Kasumi-1 (cell line): Measurements from ENCODE around the gene FPGS.
"Not testable (repeated sequence)": the region's sequence is repeated elsewhere in the genome, so short reads cannot be mapped to it uniquely, and the experiment has no call there.

ENCODE experiments used
- DNase-seq, 2 experiments: peaks; one replicate each; lab custom pipeline; 2025; lab: John Stamatoyannopoulos, UW

Gene FPGS

GRCh38 chr9:127802576-127803443 lies at the start of gene FPGS:
Gene FPGS (plus strand): TSS chr9:127802882. CDS start chr9:127802925, 43 bp downstream.
- DNase-seq = peak; percentile 83 to 86

- no peak for DNase-seq
Measured at GRCh38 chr9:127753148-127753547, 49.5 kb upstream of the FPGS start.

- DNase-seq = no peak
Measured at GRCh38 chr9:127753622-127754021, 49.1 kb upstream of the FPGS start.

- DNase-seq = no peak
Measured at GRCh38 chr9:127754099-127755060, 48.3 kb upstream of the FPGS start.

GRCh38 chr9:127755061-127756060 lies 47.3 kb upstream of the FPGS start:
- DNase-seq = no peak

- DNase-seq = no peak
Measured at GRCh38 chr9:127756233-127756632, 46.4 kb upstream of the FPGS start.

DNA sequence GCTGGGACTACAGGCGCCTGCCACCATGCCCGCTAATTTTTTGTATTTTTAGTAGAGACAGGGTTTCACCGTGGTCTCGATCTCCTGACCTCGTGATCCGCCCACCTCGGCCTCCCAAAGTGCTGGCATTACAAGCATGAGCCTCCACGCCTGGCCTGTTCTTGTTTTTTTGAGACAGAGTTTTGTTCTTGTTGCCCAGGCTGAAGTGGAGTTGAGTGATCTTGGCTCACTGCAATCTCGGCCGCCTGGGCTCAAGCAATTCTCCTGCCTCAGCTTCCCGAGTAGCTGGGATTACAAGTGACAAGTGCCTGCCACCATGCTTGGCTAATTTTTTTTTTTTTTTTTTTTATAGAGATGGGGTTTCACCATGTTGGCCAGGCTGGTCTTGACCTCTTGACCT lies 45.9 kb upstream of the FPGS start:
- DNase-seq = not testable (repeated sequence)

- DNase-seq = no peak
Measured at GRCh38 chr9:127758843-127759242, 43.8 kb upstream of the FPGS start.

DNA sequence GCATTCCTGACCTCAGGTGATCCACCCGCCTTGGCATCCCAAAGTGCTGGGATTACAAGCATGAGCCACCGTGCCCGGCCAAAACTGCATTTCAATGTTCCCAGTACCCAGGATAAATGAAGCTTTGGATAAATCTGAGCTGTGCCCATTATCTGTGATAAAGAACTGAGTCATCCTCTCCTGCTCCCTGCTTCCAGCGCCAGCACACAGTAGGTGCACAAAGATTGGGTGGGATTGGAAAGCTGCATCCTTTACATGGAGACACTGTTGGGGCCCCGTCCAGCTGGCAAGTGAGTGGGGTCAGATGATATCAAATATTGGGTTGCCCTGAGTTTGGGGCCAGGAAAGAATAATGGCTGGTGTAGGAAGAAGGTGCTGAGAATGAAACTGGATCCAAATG lies 41.6 kb upstream of the FPGS start:
- no peak for DNase-seq

DNA sequence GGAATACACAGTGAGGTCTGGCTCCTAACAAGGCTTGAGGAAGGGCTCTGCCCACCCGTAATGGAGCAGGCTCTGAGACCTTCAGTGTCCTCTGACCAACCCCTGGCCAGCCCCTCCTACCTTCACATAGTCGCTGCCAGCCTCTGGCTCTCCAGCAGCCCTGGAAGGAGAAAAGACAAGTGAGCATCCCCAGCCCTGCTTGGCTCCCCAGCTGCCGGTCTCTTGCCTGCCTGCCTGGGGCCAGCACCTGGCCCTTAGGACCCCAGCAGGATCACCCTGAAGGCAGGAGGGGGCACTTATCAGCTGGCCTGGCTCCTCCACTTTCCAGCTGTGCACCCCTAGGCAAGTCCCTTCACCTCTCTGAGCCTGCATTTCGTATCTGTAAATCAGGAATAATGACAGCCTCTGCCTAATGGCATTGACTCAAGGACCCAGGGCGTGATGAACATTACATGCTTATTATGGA lies 41.2 kb upstream of the FPGS start:
- no peak for DNase-seq

DNA sequence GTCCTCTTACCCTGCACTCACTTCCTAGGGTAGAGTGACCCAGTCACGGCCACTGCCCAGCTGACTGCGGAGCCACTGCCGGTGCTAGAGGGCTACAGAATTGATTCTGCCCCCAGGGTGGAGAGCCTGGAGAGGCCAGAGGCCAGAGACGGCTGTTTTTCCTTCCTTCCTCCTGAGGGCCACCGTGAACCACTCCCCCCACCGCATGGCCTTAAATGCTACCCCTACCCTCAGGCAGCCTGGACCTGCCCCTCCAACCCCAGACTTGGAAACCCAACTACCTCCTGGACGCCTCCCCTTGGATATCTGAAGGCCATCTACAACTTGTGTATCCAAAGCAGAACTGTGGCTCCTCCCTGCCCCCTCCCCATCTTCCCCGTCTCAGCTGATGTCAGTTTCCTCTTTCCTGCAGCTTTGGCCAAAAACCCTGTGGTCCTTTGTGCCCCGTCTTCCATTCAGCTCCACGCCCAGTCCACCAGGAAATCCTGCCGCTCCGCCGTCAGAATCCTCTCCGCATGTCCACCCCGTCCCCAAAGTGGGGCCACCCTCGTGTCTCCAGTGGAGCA lies 40.5 kb upstream of the FPGS start:
- DNase-seq = peak; percentile 22 to 23

GRCh38 chr9:127763918-127764384 lies 38.7 kb upstream of the FPGS start:
- peak in 1 of 2 experiments; percentile 12 for DNase-seq

GRCh38 chr9:127765418-127765817 lies 37.3 kb upstream of the FPGS start:
- no peak for DNase-seq

DNA sequence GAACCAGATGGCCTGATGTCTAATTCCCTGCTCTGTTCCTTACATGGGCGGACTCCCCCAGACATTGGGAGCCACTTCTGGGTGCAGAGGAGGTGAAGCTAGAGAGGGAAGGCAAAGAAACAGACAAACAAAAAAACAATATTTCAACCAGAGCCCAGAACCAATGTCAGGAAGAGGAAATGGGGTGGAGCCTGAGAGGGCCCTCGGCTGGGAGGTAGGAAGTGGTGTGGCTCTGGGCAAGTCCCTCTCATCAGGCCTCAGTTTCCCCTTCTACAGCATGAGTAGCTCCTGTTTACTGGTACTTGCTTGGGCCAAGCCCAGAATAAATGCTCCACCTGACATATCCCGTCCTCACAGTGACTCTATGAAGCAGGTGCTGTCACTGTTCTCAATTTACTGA lies 35.3 kb upstream of the FPGS start:
- no peak for DNase-seq

- no peak for DNase-seq
Measured at GRCh38 chr9:127767909-127768331, 34.8 kb upstream of the FPGS start.

DNA sequence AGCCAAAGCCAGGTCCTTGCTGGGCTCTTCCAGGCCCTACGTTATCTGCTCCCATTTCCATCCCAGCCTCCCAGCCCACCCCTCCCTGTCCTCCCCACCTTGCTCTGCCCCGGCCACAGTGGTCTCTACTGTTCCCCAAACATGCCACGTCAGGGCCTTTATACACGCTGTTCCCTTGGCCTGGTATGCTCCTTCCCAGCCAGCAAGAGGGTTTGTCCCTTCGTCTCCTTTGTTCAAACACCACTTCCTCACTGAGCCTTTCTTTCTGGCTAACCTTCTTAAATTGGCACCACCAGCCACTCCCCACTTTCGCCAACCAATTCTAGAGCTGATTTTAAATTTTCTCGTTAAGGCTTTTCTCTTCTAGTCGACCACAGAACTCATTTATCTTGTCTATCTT lies 34.0 kb upstream of the FPGS start:
- no peak for DNase-seq

- DNase-seq = no peak
Measured at GRCh38 chr9:127769101-127769500, 33.6 kb upstream of the FPGS start.

- DNase-seq = peak; percentile 36 to 64
Measured at GRCh38 chr9:127769929-127770582, 32.6 kb upstream of the FPGS start.

DNA sequence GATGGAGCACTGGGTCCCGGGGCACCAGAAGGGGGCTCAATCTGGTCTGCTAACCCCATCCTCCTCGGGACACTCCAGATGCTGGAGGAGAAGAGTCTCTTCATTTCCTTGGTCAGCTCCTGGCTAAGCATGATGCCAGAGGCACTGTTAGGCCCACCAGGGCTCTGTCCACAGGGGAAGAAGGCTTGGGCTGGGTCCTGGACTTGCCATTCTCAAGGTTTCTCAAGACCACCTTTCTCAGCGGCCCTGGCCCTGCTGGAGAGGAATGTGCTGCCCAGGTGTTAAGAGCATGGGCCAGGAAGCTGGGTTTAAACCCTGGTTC lies 32.1 kb upstream of the FPGS start:
- DNase-seq = no peak

DNA sequence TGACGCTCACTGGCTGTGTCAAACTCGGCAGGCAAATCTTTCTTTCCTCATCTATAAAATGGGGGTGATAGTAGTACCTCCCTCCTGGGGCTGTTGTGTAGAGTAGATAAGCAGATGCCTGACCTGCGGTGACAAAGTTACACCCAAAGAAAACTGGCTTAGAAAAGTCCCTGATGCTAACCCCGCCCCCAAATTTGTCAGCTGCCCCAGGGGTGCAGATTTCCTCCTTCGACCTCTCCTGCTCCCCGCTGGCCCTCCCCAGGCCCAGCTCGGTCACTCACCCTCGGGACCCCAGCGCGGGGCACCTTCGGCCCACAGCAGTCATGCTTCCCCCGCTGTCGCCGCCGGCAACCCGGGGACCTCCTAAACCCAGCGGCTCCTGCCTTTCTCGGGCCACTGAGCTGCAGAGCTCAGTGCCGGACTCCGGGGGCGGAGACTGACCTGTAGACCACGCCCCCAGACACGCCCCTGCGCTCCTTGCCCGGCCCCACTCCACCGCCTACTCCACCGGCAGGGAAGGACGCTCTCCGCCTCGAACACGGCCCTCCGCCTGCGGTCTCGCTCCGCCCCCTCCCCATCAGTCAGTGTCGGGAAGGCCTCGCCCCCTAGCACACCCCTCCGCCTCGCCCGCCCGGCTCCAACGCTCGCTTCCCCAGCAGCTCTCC lies 31.6 kb upstream of the FPGS start:
- peak; percentile 97 to 98 for DNase-seq
